HG03135 (cell line): ENCODE data around the gene RPP14.
A peak's percentile ranks its signal among the peaks of the same experiment; 100 is the strongest.

Experiments used
- ATAC-seq: cut with Tn5 transposase; IDR thresholded peaks from one replicate; pipeline ENCODE4 v1.9.1; 2021; ENCODE audit warnings: mild to moderate bottlenecking, moderate library complexity; ENCODE audit not compliant: unreplicated experiment

The RPP14 gene

GRCh38 chr3:58353722-58354553, 47.9 kb downstream of the RPP14 start:
- no peak for ATAC-seq

GRCh38 chr3:58355179-58355578, 49.1 kb downstream of the RPP14 start:
- peak; percentile 47 for ATAC-seq

- no peak for ATAC-seq
These were observed 50.0 kb downstream of the RPP14 start for GRCh38 chr3:58356054-58356453.

- no peak for ATAC-seq
These were observed 51.4 kb downstream of the RPP14 start for GRCh38 chr3:58357402-58357801.

- ATAC-seq, result no peak
These were observed 52.0 kb downstream of the RPP14 start for GRCh38 chr3:58358092-58358491.

GRCh38 chr3:58358808-58359207, 52.8 kb downstream of the RPP14 start:
- ATAC-seq, result no peak

- ATAC-seq, result no peak
These were observed 53.6 kb downstream of the RPP14 start for GRCh38 chr3:58359621-58360020.

- no peak for ATAC-seq
These were observed 55.8 kb downstream of the RPP14 start for GRCh38 chr3:58361866-58362265.

GRCh38 chr3:58366699-58367098, 60.7 kb downstream of the RPP14 start:
- no peak for ATAC-seq

GRCh38 chr3:58369038-58369437, 63.0 kb downstream of the RPP14 start:
- no peak for ATAC-seq
